GM19035 (cell line): ENCODE measurements around the gene TPRKB.
"Not testable (repeated sequence)": the region's sequence is repeated elsewhere in the genome, so short reads cannot be mapped to it uniquely, and the experiment has no call there.

Experiments used
- ATAC-seq: cut with Tn5 transposase; IDR thresholded peaks from one replicate; pipeline ENCODE4 v1.9.1; 2021; ENCODE audit not compliant: unreplicated experiment

The TPRKB gene

GRCh38 chr2:73700661-73701447 is 36.3 kb downstream of the TPRKB start:
- ATAC-seq = no peak

DNA sequence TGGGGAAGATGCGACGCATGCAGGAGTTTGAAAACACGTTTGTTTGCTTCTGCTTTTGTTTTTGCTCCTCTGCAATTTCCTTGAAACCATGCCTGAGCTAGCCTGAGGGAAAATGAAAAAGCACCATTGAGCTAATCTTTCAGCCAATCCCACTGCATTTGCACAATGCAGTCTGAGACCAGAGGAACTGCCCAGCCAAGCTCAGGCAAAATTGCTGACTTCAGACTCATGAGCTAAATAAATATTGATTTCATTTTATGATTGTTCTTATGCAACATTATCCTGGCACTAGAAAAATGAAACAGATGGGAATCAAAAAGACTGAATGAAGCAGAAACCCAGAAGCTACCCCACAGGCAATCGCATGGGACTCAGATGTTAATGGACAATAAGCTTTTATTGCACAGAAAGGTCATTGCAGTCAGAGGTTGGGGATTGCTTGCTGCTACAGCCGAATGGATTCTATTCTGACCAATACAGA is 37.0 kb downstream of the TPRKB start:
- no peak for ATAC-seq

- no peak for ATAC-seq
Measured at GRCh38 chr2:73699437-73699836, 37.7 kb downstream of the TPRKB start.

GRCh38 chr2:73698101-73698500 is 39.0 kb downstream of the TPRKB start:
- ATAC-seq = no peak

DNA sequence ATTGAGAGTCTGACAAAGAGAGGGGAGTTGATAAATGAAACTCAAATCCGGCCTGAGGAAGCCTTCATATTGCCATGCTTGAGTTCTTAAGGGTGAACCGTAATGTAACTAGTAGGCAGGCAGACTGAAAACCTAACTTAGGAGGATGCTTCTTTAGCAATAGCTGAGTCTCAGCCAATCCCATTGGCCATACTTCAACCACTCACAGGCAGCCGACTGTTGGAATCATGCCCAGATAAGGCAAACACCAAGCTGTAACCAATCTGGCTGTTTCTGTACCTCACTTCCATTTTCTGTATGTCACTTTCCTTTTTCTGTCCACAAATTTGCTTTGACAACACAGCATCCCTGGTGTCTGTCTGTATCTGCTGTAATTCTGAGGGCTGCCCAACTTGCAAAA is 39.5 kb downstream of the TPRKB start:
- no peak for ATAC-seq

- not testable (repeated sequence) for ATAC-seq
Measured at GRCh38 chr2:73696985-73697384, 40.2 kb downstream of the TPRKB start.

- ATAC-seq = not testable (repeated sequence)
Measured at GRCh38 chr2:73696521-73696920, 40.6 kb downstream of the TPRKB start.

DNA sequence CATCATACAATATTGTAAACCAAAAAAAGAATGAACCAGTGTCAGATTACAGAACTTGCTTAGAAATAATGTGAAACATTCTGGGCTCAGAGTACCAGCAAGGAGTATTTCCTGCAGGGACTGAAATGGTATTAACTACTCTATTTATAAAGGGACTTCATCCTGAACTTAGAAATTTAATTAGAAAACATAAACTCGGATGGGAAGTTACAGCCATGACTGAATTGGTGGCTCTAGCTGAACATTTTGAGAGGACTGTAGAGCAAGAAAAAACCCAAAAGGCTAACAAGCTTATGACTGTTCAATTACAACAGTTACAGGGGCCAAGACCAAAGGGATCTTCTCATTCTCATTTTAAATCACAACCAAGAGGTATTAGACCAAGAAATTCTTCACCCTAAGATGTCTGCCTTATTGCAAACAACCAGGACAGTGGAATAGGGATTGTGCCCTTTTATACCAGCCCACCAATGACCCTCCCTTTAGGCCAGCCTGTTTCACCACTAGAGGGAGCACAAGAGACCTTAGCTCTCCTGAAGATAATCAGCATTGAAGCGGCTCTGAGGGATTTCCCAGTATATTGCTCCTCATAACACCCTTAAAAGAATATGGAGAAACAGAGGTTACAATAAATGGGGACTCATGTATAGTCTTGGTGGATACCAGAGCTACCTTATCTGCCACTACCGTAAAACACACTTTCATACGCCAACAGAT is 46.6 kb downstream of the TPRKB start:
- ATAC-seq = peak; percentile 77

GRCh38 chr2:73688494-73688893 is 48.7 kb downstream of the TPRKB start:
- not testable (repeated sequence) for ATAC-seq

GRCh38 chr2:73685764-73686438 is 51.2 kb downstream of the TPRKB start:
- ATAC-seq = no peak

- not testable (repeated sequence) for ATAC-seq
Measured at GRCh38 chr2:73684905-73685304, 52.2 kb downstream of the TPRKB start.

- not testable (repeated sequence) for ATAC-seq
Measured at GRCh38 chr2:73684325-73684724, 52.8 kb downstream of the TPRKB start.

- not testable (repeated sequence) for ATAC-seq
Measured at GRCh38 chr2:73679951-73680571, 57.1 kb downstream of the TPRKB start.
